HK-2 (cell line): Measurements from ENCODE around the gene RASD1.

Experiments used
- DNase-seq: peaks from one replicate; pipeline ENCODE4 v3.0.0-alpha.2; 2018; ENCODE audit not compliant: unreplicated experiment

The RASD1 gene, protein sequence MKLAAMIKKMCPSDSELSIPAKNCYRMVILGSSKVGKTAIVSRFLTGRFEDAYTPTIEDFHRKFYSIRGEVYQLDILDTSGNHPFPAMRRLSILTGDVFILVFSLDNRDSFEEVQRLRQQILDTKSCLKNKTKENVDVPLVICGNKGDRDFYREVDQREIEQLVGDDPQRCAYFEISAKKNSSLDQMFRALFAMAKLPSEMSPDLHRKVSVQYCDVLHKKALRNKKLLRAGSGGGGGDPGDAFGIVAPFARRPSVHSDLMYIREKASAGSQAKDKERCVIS

DNA sequence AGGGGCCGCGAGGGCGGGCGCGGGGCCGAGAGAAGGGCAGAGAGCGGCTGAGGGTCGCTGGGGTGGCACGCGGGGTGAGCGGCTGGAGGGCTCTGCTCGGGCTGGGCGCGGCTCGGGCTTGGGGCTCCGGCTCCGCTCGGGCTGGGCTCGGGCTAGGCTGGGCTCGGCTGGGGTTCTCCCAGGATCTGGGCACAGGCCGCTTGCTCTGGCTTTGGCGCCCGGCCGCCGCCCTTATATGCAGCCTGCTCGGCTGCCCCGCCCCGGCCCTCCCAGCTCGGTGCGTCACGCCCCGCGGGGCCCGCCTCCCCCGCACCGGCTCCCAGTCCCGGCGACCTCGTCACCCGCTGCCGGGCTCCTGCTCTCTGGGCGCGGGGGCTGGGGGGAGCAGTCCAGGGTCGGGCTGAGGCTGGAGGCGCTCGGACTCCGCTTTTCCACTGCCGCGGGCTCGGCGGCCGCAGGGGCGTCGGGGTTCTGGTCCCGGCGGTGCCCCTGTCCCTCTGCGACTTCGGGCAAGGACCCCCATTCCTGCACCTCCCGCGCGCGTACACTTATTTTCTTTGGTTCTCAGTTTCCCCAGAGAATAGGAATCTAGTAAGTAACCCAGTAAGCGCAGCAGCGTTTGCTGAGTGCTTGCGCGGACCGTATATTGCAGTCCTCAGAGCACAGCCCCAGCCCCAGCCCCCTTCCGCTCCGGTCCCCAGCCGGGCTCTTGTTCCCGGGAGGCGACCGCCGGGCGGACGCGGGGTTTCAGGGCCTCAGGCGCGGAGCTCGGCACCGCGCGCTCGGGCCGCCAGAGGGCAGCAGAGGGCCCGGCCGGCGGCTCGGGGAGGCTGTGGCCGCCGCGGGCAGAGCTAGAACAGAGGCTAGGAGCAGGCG is at the start of gene RASD1:
Gene RASD1 (minus strand): TSS at position 207 of the 876 bp plus-strand sequence. CDS start 214 bp downstream, outside the sequence.
- DNase-seq = peak; percentile 91

GRCh38 chr17:17545984-17546383 is 49.8 kb upstream of the RASD1 start:
- no peak for DNase-seq

- no peak for DNase-seq
These were observed 49.0 kb upstream of the RASD1 start for GRCh38 chr17:17545031-17545820.

DNA sequence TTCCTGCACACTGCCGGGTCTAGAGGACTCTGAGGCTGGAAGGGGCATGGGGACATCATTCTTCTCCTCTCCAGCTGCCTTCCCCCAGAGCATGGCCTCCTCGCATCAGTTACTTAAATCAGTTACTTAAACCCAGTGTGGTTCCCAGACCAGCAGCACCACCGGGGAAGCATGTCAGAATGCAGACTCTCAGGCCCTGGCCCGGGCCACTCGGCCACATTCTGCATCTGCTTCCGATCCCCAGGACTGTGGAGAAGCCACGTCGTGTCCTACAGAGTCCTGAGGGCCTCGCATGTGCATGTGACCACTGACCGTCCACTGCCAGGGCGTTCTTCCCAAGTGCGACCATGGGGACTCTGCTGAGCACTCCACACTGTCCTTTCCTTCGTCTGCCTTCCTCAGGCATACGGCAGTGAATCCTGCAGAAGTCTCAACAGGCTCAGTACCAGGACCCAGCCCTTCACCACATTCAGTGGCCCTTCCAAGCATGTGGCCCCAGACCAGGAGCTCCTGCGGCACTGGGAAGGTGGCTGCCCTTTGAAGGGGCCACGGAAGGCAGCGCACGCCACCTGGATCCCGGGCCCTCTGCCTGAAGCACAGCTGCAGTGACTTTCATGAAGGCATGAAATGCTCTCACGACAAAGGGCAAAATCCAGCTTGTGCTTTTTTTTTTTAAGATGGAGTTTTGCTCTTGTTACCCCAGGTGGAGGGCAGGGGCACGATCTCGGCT is 46.9 kb upstream of the RASD1 start:
- no peak for DNase-seq

DNA sequence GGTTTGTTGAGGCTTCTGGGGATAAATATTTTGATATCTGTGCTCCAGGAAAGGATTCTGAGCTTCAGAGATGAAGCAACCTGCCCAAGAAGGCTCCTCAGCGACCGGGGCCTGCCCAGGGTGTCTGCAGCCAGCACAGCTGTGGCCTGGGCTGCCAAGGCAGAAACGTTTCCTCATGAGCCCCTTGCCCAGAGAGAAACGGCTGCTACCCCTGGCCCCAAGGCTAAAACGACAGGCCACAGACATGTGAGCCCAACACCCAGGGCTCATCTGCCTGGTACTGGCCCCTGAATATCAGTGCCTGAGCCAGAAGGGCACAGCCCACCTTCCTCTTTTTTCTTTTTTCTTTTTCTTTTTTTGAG is 45.4 kb upstream of the RASD1 start:
- no peak for DNase-seq

- DNase-seq = no peak
These were observed 44.9 kb upstream of the RASD1 start for GRCh38 chr17:17540935-17541639.

GRCh38 chr17:17540278-17540906 is 44.2 kb upstream of the RASD1 start:
- DNase-seq = no peak

GRCh38 chr17:17539591-17539990 is 43.4 kb upstream of the RASD1 start:
- no peak for DNase-seq

GRCh38 chr17:17538417-17539391 is 42.5 kb upstream of the RASD1 start:
- no peak for DNase-seq

DNA sequence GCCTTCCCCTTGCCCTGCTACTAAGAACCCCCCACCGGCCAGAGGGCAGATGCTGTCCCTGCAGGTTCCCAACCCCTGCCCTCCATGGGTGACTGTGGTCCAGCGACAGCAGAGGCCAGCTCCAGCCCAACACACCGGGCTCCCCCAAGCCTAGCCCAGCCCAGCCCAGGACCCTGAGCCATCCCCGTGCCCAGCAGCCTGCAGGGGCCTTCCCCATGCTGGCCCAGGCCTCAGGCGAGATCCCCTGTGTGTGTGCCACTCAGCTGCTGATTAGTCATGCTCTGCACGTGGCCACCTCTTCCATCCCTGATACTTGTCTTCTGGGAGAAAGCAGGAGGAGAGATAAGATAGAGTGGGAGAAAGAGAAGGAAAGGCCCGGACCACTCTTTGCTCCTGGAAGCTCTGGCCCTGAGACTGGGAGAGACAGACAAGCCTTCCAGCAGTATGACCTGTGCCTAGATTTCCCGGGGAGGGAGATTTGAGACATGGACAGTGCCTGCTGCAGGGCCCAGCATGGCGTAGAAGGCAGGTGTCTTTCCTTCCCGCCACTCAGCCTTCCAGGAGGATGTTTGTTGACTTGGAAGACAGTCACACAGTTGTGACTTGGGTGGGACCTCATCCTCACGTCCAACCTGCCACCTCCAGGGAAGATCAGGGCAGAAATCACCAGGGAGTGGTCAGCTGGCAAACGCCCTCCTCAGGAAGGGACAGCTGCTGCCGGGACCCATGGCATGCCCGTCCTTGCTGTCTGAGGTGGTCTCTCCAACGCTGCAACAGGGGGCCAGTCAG is 41.3 kb upstream of the RASD1 start:
- peak; percentile 15 for DNase-seq

GRCh38 chr17:17536702-17537101 is 40.5 kb upstream of the RASD1 start:
- DNase-seq = no peak

DNA sequence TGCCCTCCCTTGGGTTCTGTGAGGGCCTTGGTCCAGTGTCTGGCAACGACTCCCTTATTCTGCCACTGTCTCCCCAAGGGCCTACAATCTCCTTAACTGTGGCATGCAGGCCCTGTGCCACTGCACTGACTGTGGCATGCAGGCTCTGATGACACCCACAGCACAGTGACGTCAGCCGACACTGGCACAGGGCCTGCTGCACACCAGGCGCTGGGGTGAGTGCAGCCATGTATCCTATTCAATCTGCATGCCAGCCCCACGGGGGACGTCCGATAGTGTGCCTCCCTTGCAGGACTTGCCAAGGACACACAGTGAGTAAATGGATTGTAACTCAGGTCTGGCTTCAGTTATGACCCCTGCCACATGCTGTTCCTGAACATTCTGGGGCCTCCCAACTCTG is 39.8 kb upstream of the RASD1 start:
- no peak for DNase-seq

DNA sequence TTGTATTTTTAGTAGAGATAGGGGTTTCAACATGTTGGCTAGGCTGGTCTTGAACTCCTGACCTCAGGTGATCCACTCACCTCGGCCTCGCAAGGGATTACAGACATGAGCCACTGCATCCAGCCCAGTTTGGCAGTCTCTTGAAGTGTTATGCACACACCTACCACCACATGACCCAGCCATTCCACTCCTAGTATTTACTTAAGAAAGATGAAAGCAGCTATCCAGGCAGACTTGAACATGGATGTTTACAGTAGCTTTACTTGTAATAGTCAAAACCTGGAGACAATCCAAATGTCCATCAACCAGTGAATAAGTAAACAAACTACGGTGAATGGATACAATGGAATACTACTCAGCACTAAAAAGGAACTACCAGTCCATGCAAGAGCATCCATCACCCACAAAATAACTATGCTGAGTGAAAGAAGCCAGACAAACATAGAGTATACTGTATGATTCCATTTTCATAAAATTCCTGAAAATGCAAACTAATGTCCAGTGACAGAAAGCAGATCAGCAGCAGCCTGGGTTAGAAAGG is 37.8 kb upstream of the RASD1 start:
- no peak for DNase-seq

DNA sequence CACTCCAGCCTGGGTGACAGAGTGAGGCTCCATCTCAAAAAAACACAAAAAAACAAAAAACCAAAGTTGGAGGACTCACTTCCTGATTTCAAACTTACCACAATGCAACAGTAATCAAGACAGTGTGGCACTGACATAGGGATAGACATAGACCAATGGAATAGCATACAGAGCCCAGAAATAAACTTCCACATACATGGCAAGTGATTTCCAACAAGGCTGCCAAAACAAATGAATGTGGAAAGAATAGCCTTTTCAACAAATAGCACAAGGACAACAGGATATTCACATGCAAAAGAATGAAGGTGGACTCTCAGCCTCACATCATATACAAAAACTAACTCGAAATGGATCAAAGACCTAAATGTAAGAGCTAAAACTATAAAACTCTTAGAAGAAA is 36.8 kb upstream of the RASD1 start:
- no peak for DNase-seq

DNA sequence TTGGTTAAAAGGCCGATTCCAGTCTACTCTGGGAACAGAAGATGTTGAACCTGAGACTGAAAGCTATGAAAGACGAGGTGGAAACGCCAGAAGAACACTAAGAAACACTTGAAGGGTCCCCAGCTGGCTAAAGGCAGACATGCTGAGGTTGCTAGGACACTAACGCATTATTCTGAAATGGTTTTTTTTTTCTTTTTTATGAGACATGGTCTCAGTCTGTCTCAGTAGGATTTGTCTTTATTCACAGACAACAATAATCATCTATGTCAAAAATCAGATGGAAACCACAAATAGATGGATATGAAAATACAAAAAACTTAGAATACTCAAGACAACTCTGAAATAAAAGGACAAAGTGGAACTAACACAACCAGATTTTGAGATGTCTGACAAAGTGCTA is 35.0 kb upstream of the RASD1 start:
- DNase-seq = no peak

DNA sequence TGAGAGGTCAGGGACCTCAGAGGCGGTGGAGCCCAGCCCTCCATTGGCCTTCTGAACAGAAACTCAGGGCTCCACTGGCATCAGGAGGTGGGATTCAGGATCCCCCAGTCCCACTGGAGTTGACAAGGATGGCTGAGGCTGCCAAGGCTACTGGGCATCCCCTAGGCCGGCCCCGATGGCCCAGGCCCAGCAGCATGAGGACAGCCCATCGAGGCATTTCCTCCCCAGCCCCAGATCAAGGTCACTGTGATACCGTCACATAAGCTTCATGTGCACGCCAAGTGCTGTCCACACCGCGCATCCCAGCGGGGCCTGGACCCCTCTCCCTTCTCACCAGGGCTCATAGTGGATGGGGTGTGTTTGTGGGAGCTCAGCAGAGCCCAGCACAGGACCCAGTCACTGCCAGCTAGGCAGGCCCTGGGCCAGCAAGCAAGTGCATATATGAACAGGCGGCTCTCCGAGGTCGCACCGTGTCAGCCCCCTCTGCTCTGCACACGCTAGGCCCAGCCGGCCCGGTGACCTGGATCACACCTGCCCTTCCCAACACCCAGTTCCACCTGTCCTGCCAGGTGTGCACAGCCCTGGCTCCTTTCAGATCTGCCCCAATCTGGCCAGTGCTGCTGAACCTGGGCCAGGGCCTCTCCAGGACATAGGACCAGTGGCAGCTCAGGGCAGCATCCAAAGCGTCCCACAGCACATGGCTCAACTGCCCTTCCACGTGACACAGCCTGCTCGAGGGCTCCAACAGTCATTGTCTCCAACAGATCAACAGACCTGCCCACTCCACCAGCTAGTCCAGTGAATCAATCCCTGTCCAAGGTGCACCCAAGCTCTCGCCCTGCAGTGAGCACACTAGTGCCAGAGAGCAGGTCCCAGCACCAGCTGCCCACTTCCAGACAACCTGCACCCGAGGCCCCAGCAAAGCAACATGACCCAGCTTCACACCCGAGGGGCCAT is 32.8 kb upstream of the RASD1 start:
- no peak for DNase-seq

GRCh38 chr17:17527956-17528500 is 31.8 kb upstream of the RASD1 start:
- no peak for DNase-seq
